Measurements from ENCODE around the gene FCGBP.
"Not testable (repeated sequence)": the region's sequence is repeated elsewhere in the genome, so short reads cannot be mapped to it uniquely, and the experiment has no call there.

- TF ChIP-seq CTCF (IDR thresholded peaks at IDR 0.05); ZFX (IDR thresholded peaks at IDR 0.05; ENCODE audit: borderline replicate concordance): not testable (repeated sequence)
Observed at GRCh38 chr19:39898858-39899257, 35.6 kb downstream of the FCGBP start.

All from 22Rv1 (cell line).